ENCODE results near the gene FOXN1.

DNA sequence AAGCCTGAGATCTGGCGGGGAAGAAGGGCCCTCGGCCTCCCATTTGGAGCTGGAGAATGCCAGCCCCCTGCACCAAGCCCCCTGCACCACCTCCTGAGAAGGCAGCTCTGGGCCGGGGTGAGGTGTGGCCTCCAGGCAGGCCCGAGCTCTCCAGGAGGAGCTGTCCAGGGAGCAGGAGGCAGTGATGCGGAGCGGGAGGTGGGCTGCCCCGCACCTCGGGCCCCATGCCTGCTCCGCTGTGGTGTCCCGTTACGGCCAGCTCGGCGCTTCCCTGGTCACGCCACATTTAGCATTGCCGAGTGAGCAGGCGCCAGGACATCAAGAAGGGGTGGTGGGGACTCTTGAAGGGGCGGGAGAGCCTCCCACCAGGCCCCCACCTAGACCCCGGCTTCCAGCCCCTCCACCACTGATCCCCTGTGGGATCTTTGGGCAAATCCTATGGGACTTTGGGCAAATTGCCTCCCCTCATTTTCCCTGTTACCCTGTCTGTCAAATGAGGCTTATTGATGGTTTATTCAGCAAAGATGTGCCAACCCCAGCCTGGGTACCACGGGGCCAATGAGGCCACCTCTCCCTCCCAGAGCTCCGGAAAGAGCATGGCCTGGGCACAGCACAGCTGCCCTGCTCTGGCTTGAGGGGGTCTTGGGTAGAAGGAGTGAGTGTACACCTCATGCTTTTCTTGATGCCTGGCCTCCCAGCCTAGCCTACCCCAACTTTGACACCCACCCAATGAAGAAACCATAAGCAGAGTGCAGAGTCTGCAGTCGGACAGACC is 15.3 kb downstream of the FOXN1 start:
- TF ChIP-seq, protein P1, sequence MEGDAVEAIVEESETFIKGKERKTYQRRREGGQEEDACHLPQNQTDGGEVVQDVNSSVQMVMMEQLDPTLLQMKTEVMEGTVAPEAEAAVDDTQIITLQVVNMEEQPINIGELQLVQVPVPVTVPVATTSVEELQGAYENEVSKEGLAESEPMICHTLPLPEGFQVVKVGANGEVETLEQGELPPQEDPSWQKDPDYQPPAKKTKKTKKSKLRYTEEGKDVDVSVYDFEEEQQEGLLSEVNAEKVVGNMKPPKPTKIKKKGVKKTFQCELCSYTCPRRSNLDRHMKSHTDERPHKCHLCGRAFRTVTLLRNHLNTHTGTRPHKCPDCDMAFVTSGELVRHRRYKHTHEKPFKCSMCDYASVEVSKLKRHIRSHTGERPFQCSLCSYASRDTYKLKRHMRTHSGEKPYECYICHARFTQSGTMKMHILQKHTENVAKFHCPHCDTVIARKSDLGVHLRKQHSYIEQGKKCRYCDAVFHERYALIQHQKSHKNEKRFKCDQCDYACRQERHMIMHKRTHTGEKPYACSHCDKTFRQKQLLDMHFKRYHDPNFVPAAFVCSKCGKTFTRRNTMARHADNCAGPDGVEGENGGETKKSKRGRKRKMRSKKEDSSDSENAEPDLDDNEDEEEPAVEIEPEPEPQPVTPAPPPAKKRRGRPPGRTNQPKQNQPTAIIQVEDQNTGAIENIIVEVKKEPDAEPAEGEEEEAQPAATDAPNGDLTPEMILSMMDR (IDR thresholded peaks at IDR 0.05), result no peak
- TF ChIP-seq POLR2A (IDR thresholded peaks at IDR 0.05), result no peak

All from body of pancreas (tissue), 4 donors.